ENCODE results near the gene TRAM2.
"Not testable (repeated sequence)": the region's sequence is repeated elsewhere in the genome, so short reads cannot be mapped to it uniquely, and the experiment has no call there.

TRAM2 gene

GRCh38 chr6:52474173-52474572, 102.7 kb downstream of the TRAM2 start:
- no peak for DNase-seq

DNA sequence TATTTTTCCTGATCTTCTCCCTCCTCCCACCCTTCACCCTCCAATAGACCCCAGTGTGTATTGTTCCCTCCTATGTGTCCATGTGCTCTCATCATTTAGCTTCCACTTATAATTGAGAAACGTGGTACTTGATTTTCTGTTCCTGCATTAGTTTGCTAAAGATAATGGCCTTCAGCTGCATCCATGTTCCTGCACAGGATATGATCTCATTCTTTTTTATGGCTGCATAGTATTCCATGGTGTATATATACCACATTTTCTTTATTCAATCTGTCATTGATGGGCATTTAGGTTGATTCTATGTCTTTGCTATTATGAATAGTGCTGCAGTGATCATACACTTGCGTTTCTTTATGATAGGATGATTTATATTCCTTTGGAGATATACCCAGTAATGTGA, 115.7 kb downstream of the TRAM2 start:
- DNase-seq = not testable (repeated sequence)

DNA sequence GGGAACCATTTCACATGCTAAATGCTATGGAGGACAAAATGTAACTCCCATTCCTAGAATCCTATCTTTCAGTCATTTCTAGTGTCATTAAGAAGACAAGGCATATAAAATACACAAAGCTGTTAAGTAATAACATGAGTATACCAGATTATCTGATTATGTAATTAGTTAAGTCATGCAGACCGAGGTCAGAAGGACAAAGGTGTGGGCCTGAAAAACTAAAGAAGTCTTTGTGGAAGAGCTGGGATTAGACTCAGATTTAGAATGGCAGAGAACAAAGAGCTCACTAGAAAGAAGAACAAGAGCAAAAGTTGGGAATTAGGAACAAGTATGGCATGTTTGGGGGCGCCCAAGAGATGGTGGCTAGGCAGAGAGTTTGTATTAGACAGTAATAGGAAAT, 119.8 kb downstream of the TRAM2 start:
- no peak for DNase-seq

DNA sequence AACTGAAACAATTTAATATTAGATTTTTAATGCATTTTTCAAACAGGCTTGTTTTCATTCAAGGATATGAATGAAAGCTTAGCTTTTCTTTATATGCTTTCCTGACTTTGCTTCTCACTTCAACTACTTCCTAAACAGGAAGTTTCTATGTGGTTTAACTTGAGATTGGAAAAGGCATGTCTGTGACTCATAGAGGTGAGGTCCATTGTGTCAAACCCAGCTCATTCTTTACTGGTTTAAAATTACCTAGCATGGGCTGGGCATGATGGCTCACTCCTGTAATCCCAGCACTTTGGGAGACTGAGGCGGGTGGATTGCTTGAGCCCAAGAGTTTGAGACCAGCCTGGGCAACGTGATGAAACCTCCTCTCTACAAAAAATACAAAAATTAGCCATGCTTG, 122.3 kb downstream of the TRAM2 start:
- no peak for DNase-seq

All from NCI-H526 treated with DMSO at 0.1 percent for 48 hours (cell line).